RWPE1 (cell line): ENCODE results near the gene CCDC27.
A peak's percentile ranks its signal among the peaks of the same experiment; 100 is the strongest.

ENCODE experiments used
- CTCF ChIA-PET: fragments of 350-600 bp; sonication (Branson Sonifier 250); formaldehyde crosslinking; extraction: SDS; loops from one replicate; lab custom pipeline; 2021; lab: Yijun Ruan, JAX
- POLR2A ChIA-PET: fragments of 400-600 bp; formaldehyde crosslinking; extraction: SDS; loops from one replicate; lab custom pipeline; 2020; ENCODE audit warnings: antibody characterized with exemption; ENCODE audit not compliant: low non-redundant PET; lab: Yijun Ruan, JAX
- DNase-seq: peaks from one replicate; pipeline ENCODE4 v3.0.0; 2012; ENCODE audit warnings: low spot score
- H3K27ac ChIP-seq: fragments of 450-650 bp; 2 replicates; pipeline ENCODE4 v1.5.1; 2017
- CTCF ChIP-seq: fragments of 450-650 bp; conservative IDR thresholded peaks from 2 replicates; pipeline ENCODE4 v1.5.1; 2017; ENCODE audit warnings: low read depth, mild to moderate bottlenecking

The CCDC27 gene

DNA sequence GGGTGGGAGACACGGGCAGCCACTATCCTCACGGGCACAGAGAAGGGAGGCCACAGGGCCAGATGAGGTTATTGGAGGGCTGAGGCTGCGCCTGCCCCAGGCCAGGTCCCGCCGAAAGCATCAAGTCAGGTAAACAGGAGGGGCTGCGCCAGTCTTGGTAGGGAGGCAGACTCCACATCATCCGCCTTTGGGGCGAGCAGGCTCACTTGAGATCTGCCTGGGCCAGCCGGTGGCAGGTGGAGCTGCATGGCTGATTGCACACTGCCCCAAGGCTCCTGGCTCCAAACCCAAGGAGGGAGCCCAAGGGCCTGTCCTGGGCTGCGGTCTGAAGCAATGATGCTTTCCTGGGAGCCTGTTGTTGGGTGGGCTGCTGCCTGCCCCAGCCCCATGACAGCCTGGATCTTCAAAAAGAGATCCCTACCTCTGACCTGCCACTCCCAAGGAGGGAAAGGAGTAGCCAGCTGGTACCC is 24.9 kb downstream of the CCDC27 start:
- DNase-seq, result no peak
- CTCF ChIA-PET, result no interaction called here
- POLR2A ChIA-PET, result no interaction called here
- peak overlapping the region; percentile 25 for H3K27ac ChIP-seq
- TF ChIP-seq CTCF, result no peak

DNA sequence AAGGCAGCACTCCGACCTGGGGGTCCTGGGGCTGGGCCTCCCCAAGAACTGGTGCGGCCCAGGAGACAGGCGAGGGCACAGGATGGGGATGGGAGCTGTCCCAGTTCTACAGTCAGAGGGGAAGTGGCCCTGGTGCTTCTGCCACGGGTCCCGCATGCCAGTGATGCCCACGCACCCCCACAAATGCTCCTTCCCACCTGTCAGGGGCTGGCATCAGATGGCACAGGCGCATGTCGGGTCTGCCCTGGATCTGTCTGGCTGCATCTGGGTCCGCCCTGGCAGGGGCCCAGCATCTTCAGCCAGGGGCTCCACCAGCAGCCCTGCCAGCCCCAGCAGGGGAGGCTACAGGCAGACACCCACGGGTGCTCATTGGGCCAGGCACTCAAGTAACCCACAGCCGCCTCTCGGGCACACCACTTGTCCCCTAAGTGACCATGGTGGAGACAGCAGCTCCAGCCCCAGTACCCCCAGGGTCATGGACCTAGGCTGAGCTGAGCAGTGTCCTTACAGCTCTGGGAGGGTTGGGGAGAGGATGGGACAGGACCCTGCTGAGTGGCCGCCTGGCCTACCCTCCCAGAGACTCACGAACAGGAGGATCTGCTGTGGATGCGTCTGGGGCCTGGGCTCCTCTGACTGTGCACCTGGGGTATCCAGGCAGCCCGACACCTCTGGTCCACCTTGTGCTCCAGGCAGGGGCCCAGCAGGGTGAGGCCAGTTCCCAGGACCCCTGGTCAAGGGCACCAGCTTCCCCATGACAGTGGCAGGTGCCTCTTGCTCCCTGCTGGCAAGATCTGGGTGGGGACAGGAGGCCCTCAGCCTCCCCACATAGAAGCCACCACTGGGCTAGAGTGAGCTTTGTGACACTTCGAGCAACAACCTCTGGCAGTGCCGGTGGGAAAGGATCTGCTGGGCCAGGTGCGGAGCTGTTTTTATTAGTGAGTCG is 25.7 kb downstream of the CCDC27 start:
- ChIA-PET CTCF (interaction anchor here (0.6 kb wide), 1 partner anchor 133 kb away, joined by 5 read pairs; no protein-coding TSS in a partner anchor), POLR2A (interaction anchor here (0.6 kb wide), 1 partner anchor 20 kb away, joined by 8 read pairs; no protein-coding TSS in a partner anchor)
- DNase-seq, result no peak

DNA sequence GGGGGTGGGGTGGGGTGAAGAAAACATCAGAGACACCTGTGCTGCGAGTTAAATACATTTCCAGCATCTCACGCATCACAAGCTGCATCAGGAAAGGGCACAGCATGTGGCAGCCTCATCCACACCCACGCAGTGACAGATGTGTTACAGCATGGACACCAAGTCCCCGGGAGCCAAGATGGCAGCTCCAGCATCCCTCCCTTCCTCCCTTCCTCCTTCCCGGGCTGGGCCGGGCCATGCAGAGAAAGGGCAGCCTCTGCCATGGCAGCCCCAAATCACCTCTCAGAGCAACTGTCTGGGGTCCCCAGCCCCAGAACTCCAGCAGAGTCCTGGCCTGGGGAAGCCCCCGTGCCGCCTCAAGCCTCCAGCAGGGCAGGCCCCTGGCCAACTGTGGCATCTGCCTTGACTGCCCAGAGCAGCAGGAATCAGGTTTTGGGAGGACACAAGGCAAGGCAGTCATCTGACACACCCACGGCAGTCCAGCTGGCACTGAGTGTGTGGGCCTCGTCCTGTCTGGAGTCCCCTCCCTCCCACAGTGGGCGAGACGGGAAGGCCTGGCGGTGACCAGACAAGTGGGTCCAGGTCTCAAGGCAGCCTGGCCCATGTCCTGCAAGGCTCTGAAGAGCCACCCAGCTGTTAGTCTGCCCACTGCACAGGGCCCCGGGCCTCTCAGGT is 26.5 kb downstream of the CCDC27 start:
- no peak for DNase-seq
- no peak for TF ChIP-seq CTCF
- ChIA-PET POLR2A (interaction anchor here (0.6 kb wide), 1 partner anchor 21 kb away, joined by 8 read pairs; no protein-coding TSS in a partner anchor), CTCF (interaction anchor here (0.6 kb wide), 1 partner anchor 133 kb away, joined by 5 read pairs; no protein-coding TSS in a partner anchor)
- peak overlapping the region; percentile 38 for H3K27ac ChIP-seq

More for the DNA sequence above, 25.7 kb downstream of the CCDC27 start:
- no peak for TF ChIP-seq CTCF
- H3K27ac ChIP-seq, result peak overlapping the region; percentile 25

DNA sequence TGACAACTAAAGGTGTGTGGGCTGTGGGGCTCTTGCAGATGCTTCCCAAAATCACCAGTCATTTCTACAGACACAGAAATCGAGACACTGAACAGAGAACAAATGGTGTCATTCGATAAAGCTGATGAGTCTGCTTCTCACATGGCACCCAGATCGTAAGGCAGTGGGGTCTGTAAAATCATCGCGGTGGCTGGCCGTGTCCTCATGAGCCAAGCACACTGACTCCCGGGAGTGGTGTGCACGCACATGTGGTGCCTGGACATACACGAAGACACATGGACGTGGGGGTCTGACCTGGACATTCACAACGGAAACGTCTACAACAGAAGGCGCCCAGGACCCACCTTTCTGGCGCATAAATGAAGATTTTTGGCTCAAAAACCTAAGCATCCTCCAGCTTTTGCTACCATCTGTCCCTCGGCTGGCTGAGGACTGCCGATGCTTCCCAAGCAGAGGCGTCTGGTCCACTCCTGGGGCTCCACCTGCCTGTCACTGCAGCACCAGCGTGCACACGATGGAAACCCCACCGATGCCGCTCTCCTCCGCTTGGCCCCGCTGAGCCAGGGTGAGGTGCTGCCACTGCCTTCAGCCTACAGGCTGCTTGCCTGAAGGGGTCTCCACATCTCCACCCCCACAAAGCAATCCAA is 27.1 kb downstream of the CCDC27 start:
- no peak for TF ChIP-seq CTCF
- ChIA-PET POLR2A (no interaction called here), CTCF (no interaction called here)
- peak overlapping the region; percentile 38 for H3K27ac ChIP-seq
- no peak for DNase-seq

DNA sequence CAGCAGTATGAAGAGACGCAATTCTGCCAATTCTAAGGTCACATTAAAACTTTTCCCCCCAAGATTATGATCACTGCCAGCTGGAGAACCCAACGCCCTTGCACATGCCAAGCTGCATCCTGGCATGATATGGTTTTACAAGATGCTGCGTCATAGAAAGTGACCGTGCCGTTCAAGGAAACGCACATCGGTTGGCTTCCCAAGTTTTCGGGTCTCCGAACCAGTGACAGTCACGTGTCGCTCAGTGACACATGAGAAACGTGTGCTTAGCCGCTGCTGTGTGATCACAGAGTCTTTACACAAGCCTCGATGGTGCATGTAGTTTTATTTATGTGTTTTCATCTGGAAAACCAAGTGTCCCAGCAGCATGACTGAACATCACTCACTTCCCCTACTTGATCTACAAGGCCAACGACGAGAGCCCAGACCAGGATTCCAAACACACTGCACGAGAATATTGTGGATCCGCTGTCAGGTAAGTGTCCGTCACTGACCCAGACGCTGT is 27.7 kb downstream of the CCDC27 start:
- CTCF ChIA-PET, result no interaction called here
- POLR2A ChIA-PET, result no interaction called here
- H3K27ac ChIP-seq, result no peak overlapping the region; the same call in 1 of the 2 replicates
- TF ChIP-seq CTCF, result no peak
- DNase-seq, result no peak
